ENCODE data around the gene LASP1NB.

DNA sequence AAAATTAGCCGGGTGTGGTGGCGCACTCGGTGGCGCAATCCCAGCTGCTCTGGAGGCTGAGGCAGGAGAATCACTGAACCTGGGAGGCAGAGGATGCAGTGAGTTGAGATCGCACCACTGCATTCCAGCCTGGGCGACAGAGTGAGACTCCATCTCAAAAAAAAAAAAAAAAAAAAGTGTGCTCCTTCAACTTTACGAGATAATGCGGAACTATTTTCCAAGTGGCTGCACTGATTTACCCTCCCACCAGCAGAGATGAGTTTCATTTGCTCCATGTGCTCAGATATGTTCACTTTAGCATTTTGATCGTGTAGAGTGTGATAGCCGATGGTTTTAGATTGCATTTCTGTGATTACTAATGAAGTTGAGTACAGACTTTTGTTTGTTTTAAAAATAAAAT, 20.0 kb upstream of the LASP1NB start:
- TF ChIP-seq POLR2AphosphoS5 (IDR thresholded peaks at IDR 0.05) (no peak), POLR2A (IDR thresholded peaks at IDR 0.05) (no peak)

All from prostate gland (tissue), 1 donor.